ENCODE results near the gene LGALS8.
"Not testable (repeated sequence)": the region's sequence is repeated elsewhere in the genome, so short reads cannot be mapped to it uniquely, and the experiment has no call there.

The LGALS8 gene

GRCh38 chr1:236523704-236524141 is at the start of gene LGALS8:
LGALS8 (plus strand) TSS chr1:236523982; CDS start chr1:236526071, 2,089 bp downstream.
- H3K27me3 ChIP-seq (replicated peaks) = no peaks in the 10 kb centered on the region
- peak within 1 kb of the TSS; percentile 60 for H3K27ac ChIP-seq
- DNase-seq = peak; percentile 68
- in situ Hi-C loops (cut with HindIII; ENCODE audit: low pct_ligation_motif_present, low sequenced_read_pairs) = no loop called here
- no peak for TF ChIP-seq CTCF (IDR thresholded peaks at IDR 0.05; ENCODE audit: low read depth, low read length, missing control alignments)
- H3K36me3 ChIP-seq (replicated peaks) = peaks cover 6% of the 10 kb centered on the region
- H3K4me3 ChIP-seq (ENCODE audit: low read depth, low read length) = peak within 1 kb of the TSS; percentile 98

GRCh38 chr1:236476019-236476418 is 47.8 kb upstream of the LGALS8 start:
- in situ Hi-C loops (cut with HindIII; ENCODE audit: low pct_ligation_motif_present, low sequenced_read_pairs) = loop anchor here (25.0 kb wide), 1 partner anchor 364 kb away; no protein-coding TSS in a partner anchor
- H3K4me3 ChIP-seq (ENCODE audit: low read depth, low read length) = no peak overlapping the region
- no peak for DNase-seq

GRCh38 chr1:236480758-236481436 is 42.9 kb upstream of the LGALS8 start:
- in situ Hi-C loops (cut with HindIII; ENCODE audit: low pct_ligation_motif_present, low sequenced_read_pairs) = loop anchor here (25.0 kb wide), 1 partner anchor 369 kb away; no protein-coding TSS in a partner anchor
- no peaks in the 10 kb centered on the region for H3K36me3 ChIP-seq (replicated peaks)
- H3K4me3 ChIP-seq (ENCODE audit: low read depth, low read length) = no peak overlapping the region
- DNase-seq = no peak
- no peak overlapping the region for H3K27ac ChIP-seq
- no peaks in the 10 kb centered on the region for H3K27me3 ChIP-seq (replicated peaks)
- no peak for TF ChIP-seq CTCF (IDR thresholded peaks at IDR 0.05; ENCODE audit: low read depth, low read length, missing control alignments)

More at GRCh38 chr1:236476019-236476418, 47.8 kb upstream of the LGALS8 start:
- Histone ChIP-seq H3K27ac (no peak overlapping the region), H3K36me3 (replicated peaks) (no peaks in the 10 kb centered on the region), H3K27me3 (replicated peaks) (peaks cover 14% of the 10 kb centered on the region)
- TF ChIP-seq CTCF (IDR thresholded peaks at IDR 0.05; ENCODE audit: low read depth, low read length, missing control alignments) = no peak

GRCh38 chr1:236484310-236484971 is 39.3 kb upstream of the LGALS8 start:
- Histone ChIP-seq H3K36me3 (replicated peaks) (no peaks in the 10 kb centered on the region), H3K27ac (no peak overlapping the region), H3K27me3 (replicated peaks) (no peaks in the 10 kb centered on the region), H3K4me3 (ENCODE audit: low read depth, low read length) (no peak overlapping the region)
- TF ChIP-seq CTCF (IDR thresholded peaks at IDR 0.05; ENCODE audit: low read depth, low read length, missing control alignments) = no peak
- DNase-seq = no peak
- in situ Hi-C loops (cut with HindIII; ENCODE audit: low pct_ligation_motif_present, low sequenced_read_pairs) = loop anchor here (25.0 kb wide), 1 partner anchor 372 kb away; no protein-coding TSS in a partner anchor

GRCh38 chr1:236486356-236487002 is 37.3 kb upstream of the LGALS8 start:
- in situ Hi-C loops (cut with HindIII; ENCODE audit: low pct_ligation_motif_present, low sequenced_read_pairs) = loop anchor here (25.0 kb wide), 1 partner anchor 374 kb away; no protein-coding TSS in a partner anchor
- DNase-seq = no peak
- TF ChIP-seq CTCF (IDR thresholded peaks at IDR 0.05; ENCODE audit: low read depth, low read length, missing control alignments) = no peak
- H3K36me3 ChIP-seq (replicated peaks) = no peaks in the 10 kb centered on the region
- H3K27ac ChIP-seq = no peak overlapping the region
- no peak overlapping the region for H3K4me3 ChIP-seq (ENCODE audit: low read depth, low read length)
- no peaks in the 10 kb centered on the region for H3K27me3 ChIP-seq (replicated peaks)

GRCh38 chr1:236489161-236489560 is 34.6 kb upstream of the LGALS8 start:
- in situ Hi-C loops (cut with HindIII; ENCODE audit: low pct_ligation_motif_present, low sequenced_read_pairs) = loop anchor here (25.0 kb wide), 1 partner anchor 377 kb away; no protein-coding TSS in a partner anchor
- not testable (repeated sequence) for H3K27me3 ChIP-seq (replicated peaks); H3K4me3 ChIP-seq (ENCODE audit: low read depth, low read length); H3K27ac ChIP-seq; H3K36me3 ChIP-seq (replicated peaks); DNase-seq
